MCF 10A (cell line): Measurements from ENCODE around the gene RHOA. TPM values are rescaled to one million over a fixed set of nuclear protein-coding genes. Genes with fewer than 3 reads are reported as not detected.

Experiments used
- BruUV-seq: library from RNA; stranded (reverse); fragments of 400-500 nt; replicated peaks from 2 replicates; lab custom pipeline; 2021; lab: Mats Ljungman, UMichigan
- CTCF ChIA-PET: fragments of 300-600 bp; sonication (Branson Sonifier 250); formaldehyde crosslinking; extraction: SDS; loops from one replicate; lab custom pipeline; 2021; ENCODE audit warnings: antibody characterized with exemption, inconsistent platforms; lab: Yijun Ruan, JAX
- POLR2A ChIA-PET: fragments of 300-600, 350-650 bp; sonication (Branson Sonifier 250); formaldehyde crosslinking; extraction: SDS; loops from one replicate; lab custom pipeline; 2020; ENCODE audit warnings: antibody characterized with exemption, inconsistent platforms; lab: Yijun Ruan, JAX
- DNase-seq: peaks from one replicate; pipeline ENCODE4 v3.0.0-alpha.2; 2018; ENCODE audit not compliant: unreplicated experiment
- H3K27ac Mint-ChIP-seq: one replicate; pipeline ENCODE4 v1.8.0; 2022; ENCODE audit warnings: mild to moderate bottlenecking, low read depth, mixed read lengths; ENCODE audit not compliant: unreplicated experiment
- H3K27me3 Mint-ChIP-seq: one replicate; pipeline ENCODE4 v1.8.0; 2022; ENCODE audit warnings: mixed read lengths; ENCODE audit not compliant: insufficient read depth, unreplicated experiment
- H3K36me3 Mint-ChIP-seq: one replicate; pipeline ENCODE4 v1.8.0; 2022; ENCODE audit warnings: mild to moderate bottlenecking, moderate library complexity, mixed read lengths; ENCODE audit not compliant: insufficient read depth, unreplicated experiment
- H3K4me1 Mint-ChIP-seq: one replicate; pipeline ENCODE4 v1.8.0; 2022; ENCODE audit warnings: mixed read lengths; ENCODE audit not compliant: insufficient read depth, unreplicated experiment
- H3K4me3 Mint-ChIP-seq: one replicate; pipeline ENCODE4 v1.8.0; 2022; ENCODE audit warnings: mild to moderate bottlenecking, moderate library complexity, mixed read lengths; ENCODE audit not compliant: unreplicated experiment
- H3K9me3 Mint-ChIP-seq: one replicate; pipeline ENCODE4 v1.8.0; 2022; ENCODE audit warnings: mixed read lengths; ENCODE audit not compliant: unreplicated experiment
- intact Hi-C: fragments of 100-400 bp; cut with micrococcal nuclease; formaldehyde crosslinking; loops from 2 replicates; pipeline ENCODE4 v1.14.1; 2022
- total RNA-seq: library from RNA; stranded (reverse); gene quantifications from 2 replicates; pipeline ENCODE4 v1.2.3, GENCODE V29; 2022
- TF ChIP-seq, protein P1 (sequence below): fragments of 200-600 bp; IDR thresholded peaks from one replicate; pipeline ENCODE4 v1.8.0; 2022; ENCODE audit warnings: antibody characterized with exemption, mild to moderate bottlenecking; ENCODE audit not compliant: unreplicated experiment

The RHOA gene
- total RNA-seq, 1 experiment from 2014 or later = 298 TPM

DNA sequence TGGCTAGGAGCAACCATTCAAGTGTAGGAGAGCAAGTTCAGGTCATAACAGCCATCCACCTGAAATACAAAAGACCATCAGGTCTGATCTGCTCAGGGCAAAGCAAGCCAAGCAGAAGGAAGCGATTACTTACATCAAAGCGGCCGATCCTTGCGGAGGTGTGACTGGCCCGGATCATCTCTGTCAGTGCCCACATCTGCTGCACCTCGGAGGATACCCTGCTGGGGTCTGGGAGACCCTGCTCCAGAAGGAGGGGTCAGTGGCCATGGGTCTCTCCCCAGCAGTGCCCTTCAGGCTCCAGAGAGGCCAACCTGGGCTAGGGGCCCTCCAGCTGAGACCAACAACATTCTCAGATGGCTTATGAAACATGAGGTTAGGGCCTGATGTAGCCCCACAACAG lies 13.0 kb upstream of the RHOA start:
- Mint-ChIP-seq H3K4me3 (no peak overlapping the region), H3K9me3 (no peaks in the 10 kb centered on the region), H3K36me3 (peaks cover 41% of the 10 kb centered on the region), H3K27me3 (no peaks in the 10 kb centered on the region), H3K4me1 (peaks cover 17% of the 10 kb centered on the region), H3K27ac (no peak overlapping the region)
- ChIA-PET CTCF (interaction anchor here (1.5 kb wide), 1 partner anchor 24 kb away, joined by 6 read pairs; no protein-coding TSS in a partner anchor), POLR2A (no interaction called here)
- TF ChIP-seq, protein P1, sequence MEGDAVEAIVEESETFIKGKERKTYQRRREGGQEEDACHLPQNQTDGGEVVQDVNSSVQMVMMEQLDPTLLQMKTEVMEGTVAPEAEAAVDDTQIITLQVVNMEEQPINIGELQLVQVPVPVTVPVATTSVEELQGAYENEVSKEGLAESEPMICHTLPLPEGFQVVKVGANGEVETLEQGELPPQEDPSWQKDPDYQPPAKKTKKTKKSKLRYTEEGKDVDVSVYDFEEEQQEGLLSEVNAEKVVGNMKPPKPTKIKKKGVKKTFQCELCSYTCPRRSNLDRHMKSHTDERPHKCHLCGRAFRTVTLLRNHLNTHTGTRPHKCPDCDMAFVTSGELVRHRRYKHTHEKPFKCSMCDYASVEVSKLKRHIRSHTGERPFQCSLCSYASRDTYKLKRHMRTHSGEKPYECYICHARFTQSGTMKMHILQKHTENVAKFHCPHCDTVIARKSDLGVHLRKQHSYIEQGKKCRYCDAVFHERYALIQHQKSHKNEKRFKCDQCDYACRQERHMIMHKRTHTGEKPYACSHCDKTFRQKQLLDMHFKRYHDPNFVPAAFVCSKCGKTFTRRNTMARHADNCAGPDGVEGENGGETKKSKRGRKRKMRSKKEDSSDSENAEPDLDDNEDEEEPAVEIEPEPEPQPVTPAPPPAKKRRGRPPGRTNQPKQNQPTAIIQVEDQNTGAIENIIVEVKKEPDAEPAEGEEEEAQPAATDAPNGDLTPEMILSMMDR = no peak
- no peak for DNase-seq
- BruUV-seq = no TSS peak
- intact Hi-C loops = no loop called here

DNA sequence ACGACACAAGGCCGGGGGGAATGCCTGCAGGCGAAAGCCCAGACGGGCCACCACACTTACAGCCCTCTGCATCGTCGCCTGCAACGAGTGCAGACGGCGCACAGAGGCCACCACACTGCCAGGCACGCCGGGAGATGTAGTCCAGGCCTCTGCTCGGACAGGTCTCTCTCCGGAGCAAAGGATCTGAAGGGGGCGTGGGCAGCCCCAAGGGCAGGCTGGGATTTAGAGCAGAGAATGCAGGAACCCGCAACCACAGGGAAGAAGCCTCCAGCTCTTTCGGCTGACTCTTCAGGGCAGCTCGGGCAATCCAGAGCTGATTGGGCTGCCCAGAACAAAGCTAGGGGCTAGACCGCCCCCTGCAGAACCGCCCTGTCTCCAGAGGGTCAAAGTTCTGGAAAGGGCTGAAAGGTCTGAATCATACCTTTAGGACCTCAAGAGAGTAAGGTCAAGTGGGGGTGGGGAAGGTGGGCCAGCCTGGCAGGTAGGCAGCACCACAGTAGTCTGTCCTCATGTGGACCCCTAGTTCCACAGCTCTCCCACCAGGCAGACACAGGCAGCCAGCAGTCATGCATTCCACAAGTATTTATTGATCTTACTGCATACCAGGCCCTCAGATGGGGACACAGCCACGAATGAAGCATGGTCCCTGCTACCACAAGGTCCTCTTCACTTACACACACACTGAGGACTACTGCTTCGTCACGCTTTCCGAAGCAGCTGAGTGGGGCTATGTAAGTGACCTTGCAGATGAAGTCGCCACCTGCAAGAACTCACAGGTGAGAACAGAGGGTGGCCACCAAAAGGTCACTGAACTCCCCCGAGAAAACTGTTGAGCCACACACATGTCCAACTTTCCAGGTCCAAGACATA lies 10.8 kb upstream of the RHOA start, which contains the start of gene AMT:
Gene AMT (minus strand): TSS at position 95 of the 870 bp plus-strand sequence. CDS start 23 bp downstream, at position 72.
- no TSS peak for BruUV-seq
- Mint-ChIP-seq H3K4me1 (peaks cover 17% of the 10 kb centered on the region), H3K27ac (no peak within 1 kb of the TSS), H3K9me3 (no peaks in the 10 kb centered on the region), H3K4me3 (no peak within 1 kb of the TSS), H3K27me3 (no peaks in the 10 kb centered on the region), H3K36me3 (peaks cover 39% of the 10 kb centered on the region)
- ChIA-PET POLR2A (interaction anchor here (2.3 kb wide), 1 partner anchor 11 kb away, joined by 16 read pairs; the partner anchor contains the start of genes RHOA and TCTA), CTCF (interaction anchor here (2.3 kb wide), 1 partner anchor 27 kb away, joined by 7 read pairs; no protein-coding TSS in a partner anchor)
- intact Hi-C loops = no loop called here
- TF ChIP-seq, protein P1 = no peak
- no peak for DNase-seq

DNA sequence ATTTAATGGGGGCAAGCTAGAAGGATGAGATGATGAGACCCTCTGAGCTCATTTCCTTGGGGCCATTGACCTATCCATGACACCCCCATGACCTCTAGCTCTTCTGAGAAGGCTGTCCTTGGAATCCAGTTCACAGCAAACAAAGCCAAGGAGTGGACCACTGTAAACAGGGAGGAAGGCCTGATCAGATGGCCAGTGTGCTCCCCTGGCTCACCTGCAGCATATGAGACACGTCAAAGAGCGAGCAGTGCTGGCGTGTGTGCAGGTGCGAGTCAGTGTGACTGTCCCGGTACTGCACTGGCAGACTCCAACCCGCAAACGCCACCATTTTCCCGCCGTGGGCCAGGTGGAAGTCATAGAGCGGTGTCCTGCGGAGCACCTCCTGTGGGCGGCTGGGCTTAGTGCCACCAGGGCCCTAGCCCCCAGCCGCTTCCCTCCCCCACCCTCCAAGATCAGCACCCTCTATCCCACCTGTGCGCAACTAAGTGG lies 10.2 kb upstream of the RHOA start:
- TF ChIP-seq, protein P1 = no peak
- no peak overlapping the region for H3K27ac Mint-ChIP-seq
- H3K27me3 Mint-ChIP-seq = no peaks in the 10 kb centered on the region
- peaks cover 17% of the 10 kb centered on the region for H3K4me1 Mint-ChIP-seq
- no peaks in the 10 kb centered on the region for H3K9me3 Mint-ChIP-seq
- CTCF ChIA-PET = interaction anchor here (1.3 to 2.3 kb wide), 2 partner anchors 9 to 28 kb away, joined by 4 to 7 read pairs; partner anchors contain the start of gene TCTA
- H3K36me3 Mint-ChIP-seq = peaks cover 38% of the 10 kb centered on the region
- intact Hi-C loops = no loop called here
- no TSS peak for BruUV-seq
- POLR2A ChIA-PET = interaction anchor here (0.7 to 2.3 kb wide), 4 partner anchors 10 to 401 kb away, joined by 3 to 16 read pairs (median 3); partner anchors contain the start of genes GPX1, RHOA and TCTA
- H3K4me3 Mint-ChIP-seq = no peak overlapping the region
- DNase-seq = no peak

DNA sequence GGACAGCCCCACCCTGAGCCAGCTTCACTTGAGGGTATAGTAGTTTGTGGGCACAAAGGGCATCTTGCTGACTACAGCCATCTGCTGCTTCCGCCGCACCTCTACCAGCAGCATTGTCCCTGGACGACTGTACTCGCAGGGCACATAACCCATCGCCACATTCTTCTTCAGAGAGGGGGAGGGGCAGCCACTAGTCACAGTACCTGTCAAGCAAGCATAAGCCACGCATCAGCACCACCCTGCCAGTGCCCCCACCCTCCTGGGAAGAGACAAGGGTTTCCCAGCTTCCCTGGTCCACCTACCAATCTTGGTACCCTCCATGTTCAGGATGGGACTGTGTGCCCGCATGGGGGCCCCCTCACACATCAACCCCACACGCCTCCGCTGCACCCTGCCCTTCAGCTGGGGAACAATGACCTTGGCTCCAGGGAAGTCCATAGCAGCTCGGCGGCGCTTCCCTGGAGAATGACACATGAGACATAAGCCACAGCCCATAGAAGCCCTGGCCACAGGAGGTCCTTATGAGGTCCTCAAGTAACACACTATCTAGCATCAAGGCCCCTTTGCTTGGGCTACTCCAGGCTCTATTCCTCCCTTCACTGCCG lies 5.8 kb upstream of the RHOA start:
- Mint-ChIP-seq H3K27me3 (no peaks in the 10 kb centered on the region), H3K4me3 (no peak overlapping the region)
- POLR2A ChIA-PET = interaction anchor here (1.6 kb wide), 1 partner anchor 11 kb away, joined by 9 read pairs; the partner anchor contains the start of gene NICN1

More for the DNA sequence above, 5.8 kb upstream of the RHOA start:
- no TSS peak for BruUV-seq
- H3K4me1 Mint-ChIP-seq = peaks cover 24% of the 10 kb centered on the region
- intact Hi-C loops = no loop called here
- TF ChIP-seq, protein P1 = no peak
- peak overlapping the region; percentile 19 for H3K27ac Mint-ChIP-seq
- DNase-seq = no peak
- peaks cover 18% of the 10 kb centered on the region for H3K36me3 Mint-ChIP-seq
- CTCF ChIA-PET = interaction anchor here (0.8 kb wide), 1 partner anchor 36 kb away, joined by 3 read pairs; no protein-coding TSS in a partner anchor
- no peaks in the 10 kb centered on the region for H3K9me3 Mint-ChIP-seq
